SH-SY5Y (cell line): Measurements from ENCODE around the gene EWSR1.

Experiments
- GATA2 ChIP-seq: IDR thresholded peaks from 2 replicates; pipeline ENCODE4 v1.6.1; 2011; ENCODE audit warnings: mild to moderate bottlenecking, low read depth, low read length
- GATA3 ChIP-seq: IDR thresholded peaks from 2 replicates; pipeline ENCODE4 v1.6.1; 2011; ENCODE audit warnings: low read depth, mild to moderate bottlenecking, low read length, moderate library complexity

Gene EWSR1

DNA sequence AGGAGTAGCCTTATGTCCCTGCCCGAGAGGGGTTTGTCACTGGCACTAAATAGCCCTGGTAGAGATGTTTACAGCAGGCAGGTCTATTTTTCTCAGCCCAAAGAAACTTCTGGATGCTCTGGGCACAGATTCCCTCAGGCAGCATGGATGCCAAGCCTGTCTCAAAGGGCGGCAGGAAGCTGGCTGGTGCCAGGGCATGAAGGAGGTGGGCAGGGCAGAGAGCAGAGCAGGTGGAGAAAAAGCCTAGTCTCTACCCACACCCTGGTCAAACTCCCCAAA lies 34.3 kb downstream of the EWSR1 start:
- TF ChIP-seq GATA3 (no peak), GATA2 (no peak)

DNA sequence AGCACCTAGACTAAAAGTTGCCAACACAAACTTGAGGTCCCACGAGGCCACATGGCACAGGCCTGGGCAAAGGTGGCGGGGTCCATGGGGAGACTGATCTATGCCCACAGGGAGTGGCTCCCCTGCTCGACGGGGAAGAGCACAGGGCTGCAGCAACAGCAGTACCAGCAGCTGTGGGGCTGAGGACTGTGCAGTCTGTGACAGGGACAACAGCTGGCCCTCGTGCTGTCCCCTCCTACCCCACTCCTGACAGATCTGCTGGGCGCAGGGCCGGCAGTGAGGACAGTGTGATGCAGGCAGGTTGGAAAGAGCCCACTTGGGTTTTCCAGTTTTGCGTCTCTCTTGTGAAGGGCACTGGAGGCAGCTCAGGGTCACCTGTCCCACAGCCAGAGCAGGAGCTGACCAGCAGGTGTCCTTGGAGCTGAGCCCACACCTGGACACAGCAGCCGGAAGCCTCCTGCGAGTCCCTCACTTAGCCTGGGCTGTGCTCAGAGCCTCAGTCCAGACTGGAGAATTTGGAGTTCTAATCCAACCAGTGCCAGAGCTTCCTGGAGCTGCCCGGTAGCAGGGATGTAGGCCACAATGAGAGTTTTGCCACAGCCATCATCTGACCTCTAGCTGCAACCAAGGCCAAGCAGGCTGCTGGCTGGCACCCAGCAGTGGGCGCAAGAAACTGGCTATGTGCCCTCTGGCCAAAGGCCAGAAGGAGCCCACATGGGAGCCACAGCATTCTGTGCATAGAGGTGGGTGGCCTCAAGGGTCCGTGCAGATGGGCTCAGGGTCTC lies 34.8 kb downstream of the EWSR1 start:
- TF ChIP-seq GATA2 (no peak), GATA3 (no peak)

DNA sequence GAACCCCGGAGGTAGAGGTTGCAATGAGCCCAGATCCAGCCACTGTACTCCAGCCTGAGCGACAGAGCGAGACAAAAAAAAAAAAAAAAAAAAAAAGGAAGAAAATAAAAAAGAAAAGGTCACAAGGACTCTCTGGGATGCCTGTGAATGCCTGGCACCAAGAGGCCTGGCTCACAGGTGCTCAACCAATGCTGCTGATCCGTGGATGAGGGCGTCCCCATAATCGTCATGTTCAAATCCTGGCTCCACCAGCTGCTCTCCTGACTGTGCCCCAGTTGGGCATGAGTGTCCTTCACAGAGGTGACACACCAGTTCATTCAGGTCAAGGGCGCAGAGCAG lies 37.7 kb downstream of the EWSR1 start:
- TF ChIP-seq GATA2 = no peak
- no peak for TF ChIP-seq GATA3

DNA sequence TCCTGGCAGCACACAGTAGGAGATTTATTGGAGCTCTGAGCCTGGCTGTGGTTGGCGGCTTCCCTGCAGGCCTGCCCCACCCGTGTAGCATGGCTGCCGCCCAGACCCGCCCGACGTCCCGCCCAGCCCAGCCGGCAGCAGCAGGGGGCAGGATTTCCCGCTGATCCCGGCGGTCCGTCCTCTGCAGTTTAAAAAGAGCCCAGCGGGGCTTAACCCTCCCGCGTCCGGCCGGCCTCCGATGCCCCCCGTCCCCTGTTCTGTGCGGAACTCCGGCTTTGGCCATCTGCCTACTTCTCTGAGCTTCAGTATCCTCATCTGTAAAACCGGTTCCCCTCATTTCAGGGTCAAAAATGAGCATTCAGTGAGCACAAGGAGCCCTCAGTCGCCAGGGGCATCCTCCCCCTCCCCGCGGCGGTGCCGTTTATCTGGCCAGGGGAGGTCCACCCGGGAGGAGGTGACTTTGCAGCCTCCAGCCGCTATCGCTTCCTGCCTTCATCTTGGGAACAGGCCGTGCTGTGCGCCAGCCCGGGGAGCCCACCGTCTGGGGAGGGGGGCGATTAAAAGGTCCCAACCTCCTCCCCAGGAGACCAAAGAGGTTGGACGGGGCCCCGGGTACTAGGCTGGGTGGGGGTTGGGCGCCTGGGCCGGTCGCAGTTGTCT lies 38.2 kb downstream of the EWSR1 start, which contains the start of gene GAS2L1:
TSS of gene GAS2L1 (plus strand) at position 476 of the 660 bp plus-strand sequence. CDS start 1,456 bp downstream, outside the sequence.
- no peak for TF ChIP-seq GATA2
- TF ChIP-seq GATA3 = no peak

DNA sequence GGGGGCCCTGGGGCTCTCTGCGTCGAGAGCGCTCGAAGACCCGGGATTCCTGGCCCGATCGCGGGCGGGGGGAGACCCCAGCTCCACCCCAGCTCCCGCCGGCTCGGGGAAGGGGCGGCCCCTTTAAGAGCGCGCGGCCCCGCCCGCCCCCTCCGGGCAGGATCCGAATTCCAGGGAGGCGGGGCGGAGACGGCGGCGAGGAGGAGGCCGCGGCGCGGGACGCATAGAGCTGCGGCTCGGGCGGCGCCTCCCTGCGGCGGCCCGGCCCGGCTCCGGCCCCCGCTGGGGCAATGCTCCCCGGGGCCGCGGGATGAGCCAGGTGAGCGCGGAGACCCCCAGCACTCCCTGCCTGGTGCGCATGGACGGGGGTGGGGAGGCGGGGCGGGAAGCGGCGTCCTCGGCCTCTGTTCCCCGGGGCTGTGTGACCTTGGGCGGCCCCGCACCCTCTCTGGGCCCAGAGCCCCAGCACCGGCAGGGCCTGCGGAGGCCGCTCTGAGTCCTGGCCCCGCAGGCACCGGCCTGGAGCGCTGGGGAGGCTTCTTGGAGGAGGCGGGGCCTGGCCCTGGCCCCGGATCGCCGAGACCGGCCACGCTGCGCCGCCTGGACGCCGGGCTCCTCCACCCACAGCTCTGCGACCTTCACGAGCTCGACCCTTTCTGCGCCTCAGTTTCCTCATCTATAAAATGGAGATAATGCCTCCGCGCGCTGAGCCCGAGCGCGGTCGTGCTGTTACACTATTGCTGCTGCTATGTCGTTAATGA lies 38.9 kb downstream of the EWSR1 start:
- no peak for TF ChIP-seq GATA3
- TF ChIP-seq GATA2 = no peak

DNA sequence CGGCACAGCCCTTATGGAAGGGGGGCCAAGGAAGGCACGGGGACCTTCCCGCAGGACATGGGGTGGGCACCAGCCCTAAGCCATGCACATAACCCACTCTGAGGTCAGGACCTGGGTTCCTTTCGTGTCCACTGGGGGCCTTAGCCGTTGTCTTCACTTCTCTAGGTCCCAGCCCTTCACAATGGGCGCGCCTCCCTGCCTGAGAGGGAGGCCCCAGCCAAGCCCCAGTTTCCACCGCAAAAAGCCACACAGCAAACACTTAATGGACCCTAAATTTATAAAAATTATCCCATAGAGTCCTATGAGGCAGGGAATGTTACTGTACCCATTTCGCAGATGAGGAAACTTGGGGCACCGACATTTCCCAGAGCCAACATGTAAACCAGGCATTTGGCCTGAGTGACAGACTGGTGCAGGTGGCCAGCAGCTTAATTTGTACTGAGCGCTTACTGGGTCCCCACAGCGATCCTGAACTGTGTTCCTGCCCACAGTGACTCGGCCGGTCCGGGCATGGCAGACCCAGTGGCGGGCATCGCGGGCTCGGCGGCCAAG lies 39.6 kb downstream of the EWSR1 start:
- TF ChIP-seq GATA3 (no peak), GATA2 (no peak)

DNA sequence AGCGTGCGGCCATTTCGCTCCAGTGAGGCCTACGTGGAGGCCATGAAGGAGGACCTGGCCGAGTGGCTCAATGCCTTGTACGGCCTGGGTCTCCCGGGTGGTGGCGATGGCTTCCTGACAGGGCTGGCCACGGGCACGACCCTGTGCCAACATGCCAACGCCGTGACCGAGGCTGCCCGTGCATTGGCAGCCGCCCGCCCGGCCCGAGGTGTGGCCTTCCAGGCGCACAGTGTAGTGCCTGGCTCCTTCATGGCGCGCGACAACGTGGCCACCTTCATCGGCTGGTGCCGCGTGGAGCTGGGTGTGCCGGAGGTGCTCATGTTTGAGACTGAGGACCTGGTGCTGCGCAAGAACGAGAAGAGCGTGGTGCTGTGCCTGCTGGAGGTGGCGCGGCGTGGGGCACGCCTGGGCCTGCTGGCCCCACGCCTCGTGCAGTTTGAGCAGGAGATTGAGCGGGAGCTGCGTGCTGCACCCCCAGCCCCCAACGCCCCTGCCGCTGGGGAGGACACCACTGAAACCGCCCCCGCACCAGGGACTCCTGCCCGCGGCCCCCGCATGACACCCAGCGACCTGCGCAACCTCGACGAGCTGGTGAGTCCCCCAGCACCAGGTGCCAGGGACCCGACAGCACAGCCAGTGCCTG lies 40.2 kb downstream of the EWSR1 start:
- TF ChIP-seq GATA3 = no peak
- no peak for TF ChIP-seq GATA2

DNA sequence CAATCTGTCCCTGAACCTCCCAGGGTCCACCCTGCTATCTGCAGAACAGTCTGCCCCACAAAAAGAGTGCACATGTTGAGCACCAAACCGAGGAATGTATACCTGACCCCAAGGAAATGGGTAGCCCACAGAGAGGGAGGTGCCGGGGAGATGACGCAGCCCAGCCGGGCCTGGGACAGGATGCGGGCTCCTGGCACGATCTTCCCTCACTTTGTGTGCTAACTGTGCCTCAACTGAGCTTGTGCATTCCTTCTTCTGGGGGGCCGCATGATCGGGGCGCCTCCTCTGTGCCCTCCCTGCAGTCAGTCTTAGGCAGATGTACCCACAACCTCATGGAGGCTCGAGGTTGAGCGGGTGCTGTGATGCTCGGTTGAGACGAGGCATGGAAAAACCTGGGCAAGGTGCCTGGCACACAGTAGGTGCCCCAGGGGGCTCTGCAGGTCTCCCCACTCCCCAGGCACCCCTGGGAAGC lies 40.8 kb downstream of the EWSR1 start:
- TF ChIP-seq GATA2 (no peak), GATA3 (no peak)

DNA sequence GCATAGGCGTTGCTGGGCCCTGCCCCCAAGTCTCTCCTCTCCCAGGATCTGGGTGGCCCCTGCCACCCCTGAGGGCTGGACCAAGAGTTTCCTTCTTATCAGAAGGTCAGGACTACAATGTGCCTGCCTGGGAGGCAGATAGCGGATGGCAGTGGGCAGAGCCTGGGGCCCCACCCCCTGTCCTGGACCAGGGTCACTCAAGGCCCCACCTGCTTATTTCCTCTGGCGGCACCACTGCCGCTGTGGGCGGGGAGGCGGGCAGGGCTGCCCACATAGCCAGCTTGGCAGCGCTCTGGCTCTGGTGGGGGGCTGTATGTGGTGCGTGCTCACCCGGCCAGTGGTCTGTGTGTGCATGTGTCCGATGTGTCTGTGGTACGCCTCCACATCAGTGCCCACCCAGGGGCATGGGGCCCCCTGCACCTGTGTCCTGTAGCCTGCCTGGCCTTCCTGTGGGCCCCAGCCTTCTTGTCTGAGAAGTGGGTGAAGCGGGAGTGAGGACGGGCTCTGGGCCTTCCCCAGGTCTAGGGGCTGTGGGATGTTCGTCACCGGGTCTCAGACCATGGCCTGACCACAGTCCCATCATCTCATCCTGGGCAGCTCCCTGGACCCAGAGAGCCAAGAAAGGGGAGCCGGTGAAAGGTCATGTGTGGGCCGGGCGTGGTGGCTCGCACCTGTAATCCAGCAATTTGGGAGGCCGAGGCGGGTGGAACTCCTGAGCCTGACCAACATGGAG lies 41.4 kb downstream of the EWSR1 start:
- TF ChIP-seq GATA3 = no peak
- no peak for TF ChIP-seq GATA2

DNA sequence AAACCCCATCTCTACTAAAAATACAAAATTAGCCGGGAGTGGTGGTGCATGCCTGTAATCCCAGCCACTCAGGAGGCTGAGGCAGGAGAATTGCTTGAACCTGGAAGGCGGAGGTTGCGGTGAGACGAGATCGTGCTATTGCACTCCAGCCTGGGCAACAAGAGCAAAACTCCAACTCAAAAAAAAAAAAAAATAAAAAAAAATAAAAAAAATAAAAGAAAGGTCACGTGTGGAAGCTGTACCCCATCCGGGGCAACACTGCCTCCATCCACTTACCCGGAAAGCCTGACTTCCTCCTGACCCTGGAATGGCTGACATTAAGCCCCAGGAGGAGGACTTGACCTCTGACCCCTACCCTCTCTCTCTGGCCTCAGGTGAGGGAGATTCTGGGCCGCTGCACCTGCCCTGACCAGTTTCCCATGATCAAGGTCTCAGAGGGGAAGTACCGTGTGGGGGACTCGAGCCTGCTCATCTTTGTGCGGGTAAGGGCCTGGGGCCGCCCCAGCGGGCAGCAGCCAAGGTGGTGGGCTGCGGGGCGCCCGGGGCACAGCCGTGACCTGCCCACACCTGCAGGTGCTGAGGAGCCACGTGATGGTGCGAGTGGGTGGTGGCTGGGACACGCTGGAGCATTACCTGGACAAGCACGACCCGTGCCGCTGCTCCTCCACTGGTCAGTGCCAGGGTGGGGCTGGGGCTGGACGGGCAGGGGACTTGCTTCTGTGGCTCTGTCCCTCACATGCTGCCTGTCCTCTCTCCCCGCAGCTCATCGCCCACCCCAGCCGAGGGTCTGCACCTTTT lies 42.2 kb downstream of the EWSR1 start:
- no peak for TF ChIP-seq GATA3
- TF ChIP-seq GATA2 = no peak

DNA sequence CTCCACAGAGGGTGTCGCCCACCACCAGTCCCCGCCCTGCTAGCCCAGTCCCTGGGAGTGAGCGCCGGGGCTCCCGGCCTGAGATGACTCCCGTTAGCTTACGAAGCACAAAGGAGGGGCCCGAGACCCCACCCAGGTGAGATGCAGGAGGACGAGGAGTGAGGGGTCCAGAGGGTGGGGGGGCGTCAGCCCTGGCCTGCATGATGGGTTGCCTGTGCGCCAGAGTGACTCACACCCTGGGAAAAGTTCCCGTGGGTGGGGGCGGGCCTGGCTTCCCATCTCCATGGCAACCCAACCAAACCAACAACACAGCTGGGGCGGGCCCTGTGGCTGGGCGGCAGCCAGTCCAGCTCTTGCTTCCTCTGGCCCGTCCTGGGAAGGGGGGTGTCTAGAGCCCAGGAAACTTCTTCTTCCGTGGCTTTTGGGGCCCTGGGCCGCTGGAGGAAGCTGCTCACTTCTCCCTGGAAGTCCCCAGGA lies 42.8 kb downstream of the EWSR1 start:
- no peak for TF ChIP-seq GATA3
- no peak for TF ChIP-seq GATA2

DNA sequence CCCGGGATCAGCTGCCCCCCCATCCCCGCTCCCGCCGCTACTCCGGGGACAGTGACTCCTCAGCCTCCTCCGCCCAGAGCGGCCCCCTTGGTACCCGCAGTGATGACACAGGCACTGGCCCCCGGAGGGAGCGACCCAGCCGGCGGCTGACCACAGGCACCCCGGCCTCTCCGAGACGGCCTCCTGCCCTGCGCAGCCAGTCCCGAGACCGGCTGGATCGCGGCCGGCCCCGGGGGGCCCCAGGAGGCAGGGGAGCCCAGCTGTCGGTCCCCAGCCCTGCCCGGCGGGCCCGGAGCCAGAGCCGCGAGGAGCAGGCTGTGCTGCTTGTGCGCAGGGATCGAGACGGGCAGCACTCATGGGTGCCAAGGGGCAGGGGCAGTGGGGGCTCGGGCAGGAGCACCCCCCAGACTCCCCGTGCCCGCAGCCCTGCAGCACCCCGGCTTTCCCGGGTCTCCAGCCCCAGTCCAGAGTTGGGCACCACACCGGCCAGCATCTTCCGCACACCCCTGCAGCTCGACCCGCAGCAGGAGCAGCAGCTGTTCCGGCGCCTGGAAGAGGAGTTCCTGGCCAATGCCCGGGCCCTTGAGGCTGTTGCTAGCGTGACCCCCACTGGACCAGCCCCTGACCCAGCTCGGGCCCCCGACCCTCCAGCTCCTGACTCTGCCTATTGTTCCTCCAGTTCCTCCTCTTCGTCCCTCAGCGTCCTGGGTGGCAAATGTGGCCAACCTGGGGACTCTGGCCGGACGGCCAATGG lies 43.6 kb downstream of the EWSR1 start:
- no peak for TF ChIP-seq GATA2
- no peak for TF ChIP-seq GATA3
